ENCODE data around the gene FCHO2. TPM values are rescaled to one million over a fixed set of nuclear protein-coding genes. Genes with fewer than 3 reads are reported as not detected.

The FCHO2 gene
- total RNA-seq, 1 experiment from 2014 or later = 5.8 TPM

GRCh38 chr5:73110190-73110589, 154.3 kb downstream of the FCHO2 start:
- no peaks in the 10 kb centered on the region for H4K20me1 ChIP-seq (ENCODE audit: control insufficient read depth, insufficient read depth, insufficient read length)
- H2BK12ac ChIP-seq (ENCODE audit: insufficient read length, low read depth, low read length) = no peak overlapping the region
- H2BK120ac ChIP-seq (ENCODE audit: low read depth, low read length, poor library complexity, severe bottlenecking) = no peak overlapping the region
- H3K9me3 Mint-ChIP-seq = peaks cover 4 to 8% of the 10 kb centered on the region in 2 experiments; a peak in 4 of 5 replicates
- H3K27me3 Mint-ChIP-seq (ENCODE audit: low read depth) = peaks cover 7% of the 10 kb centered on the region
- no peaks in the 10 kb centered on the region for H3K23me2 ChIP-seq (ENCODE audit: insufficient read length, low read depth, low read length, poor library complexity, severe bottlenecking)
- H3K4me1 ChIP-seq (ENCODE audit: insufficient read depth, low read length) = no peaks in the 10 kb centered on the region
- no peak overlapping the region for H4K5ac ChIP-seq (ENCODE audit: insufficient read length, low read depth, low read length)
- no peak overlapping the region for H3T11ph ChIP-seq (ENCODE audit: low read length)
- H3K4ac ChIP-seq (ENCODE audit: low read depth, low read length) = no peak overlapping the region
- H3K27ac ChIP-seq (ENCODE audit: insufficient read length, low read depth, low read length) = no peak overlapping the region
- TF ChIP-seq CTCF (conservative IDR thresholded peaks at IDR 0.05) = no peak
- no peaks in the 10 kb centered on the region for H3K9me3 ChIP-seq (ENCODE audit: control insufficient read depth, low read depth, low read length)
- no peaks in the 10 kb centered on the region for H3K79me1 ChIP-seq (ENCODE audit: insufficient read depth, low read depth, low read length, poor library complexity, severe bottlenecking)
- H3K56ac ChIP-seq (ENCODE audit: insufficient read length, low read depth, low read length) = no peak overlapping the region
- H3K4me1 Mint-ChIP-seq = peaks cover 4% of the 10 kb centered on the region in 2 experiments; a peak in 3 of 4 replicates
- H3K79me2 ChIP-seq (ENCODE audit: insufficient read depth, low read length) = no peaks in the 10 kb centered on the region
- no peak overlapping the region for H2AFZ ChIP-seq (ENCODE audit: low read length)
- peaks cover 0 to 4% (median 0%) of the 10 kb centered on the region in 3 experiments; a peak in 1 of 7 replicates for H3K36me3 Mint-ChIP-seq (ENCODE audit: insufficient read depth in 1 of 3, low read depth in 3 of 3)
- no peak overlapping the region for H2BK5ac ChIP-seq (ENCODE audit: insufficient read length, low read length)
- H4K91ac ChIP-seq (ENCODE audit: insufficient read length, low read depth, low read length) = no peak overlapping the region
- no peak overlapping the region for H3K27ac Mint-ChIP-seq
- no peak overlapping the region for H4K8ac ChIP-seq (replicated peaks; ENCODE audit: insufficient read length, low read depth, low read length)
- no peak overlapping the region for H3K4me2 ChIP-seq (ENCODE audit: insufficient read depth, insufficient read length, low read length)
- no peak overlapping the region for H3K14ac ChIP-seq (ENCODE audit: insufficient read depth, low read length)
- no peaks in the 10 kb centered on the region for H3K27me3 ChIP-seq (ENCODE audit: insufficient read depth, low read length)
- no CpG with 5 or more reads among the region's 1 CpG for WGBS (ENCODE audit: extremely low coverage, insufficient read length, low lambda C conversion rate)
- H3K9ac ChIP-seq (ENCODE audit: extremely low read depth, insufficient read length, low read length) = no peak overlapping the region
- no peak overlapping the region for H3K4me3 Mint-ChIP-seq
- no peak overlapping the region for H2BK15ac ChIP-seq (ENCODE audit: low read depth, low read length)
- no peak overlapping the region for H2BK20ac ChIP-seq (ENCODE audit: low read depth, low read length, poor library complexity, severe bottlenecking)
- H3K18ac ChIP-seq (ENCODE audit: insufficient read length, low read depth, low read length) = no peak overlapping the region
- H2AK5ac ChIP-seq (ENCODE audit: insufficient read length, low read length) = no peak overlapping the region
- H3K23ac ChIP-seq (ENCODE audit: insufficient read length, low read depth, low read length) = no peak overlapping the region
- DNase-seq = no peak
